Erythroblast (primary cell): Measurements from ENCODE around the gene H2AZ2.

ENCODE experiments used
- GATA1 ChIP-seq: IDR thresholded peaks from 2 replicates; pipeline ENCODE4 v1.6.1; 2011; ENCODE audit warnings: low read depth, mild to moderate bottlenecking, control low read depth, low read length, moderate library complexity
- POLR2A ChIP-seq: IDR thresholded peaks from 2 replicates; pipeline ENCODE4 v1.6.1; 2011; ENCODE audit warnings: mild to moderate bottlenecking, low read length

GRCh38 chr7:44793919-44794318, 54.0 kb downstream of the H2AZ2 start:
- no peak for TF ChIP-seq POLR2A
- TF ChIP-seq GATA1, result no peak
